ENCODE results near the gene CNTLN.
"Not testable (repeated sequence)": the region's sequence is repeated elsewhere in the genome, so short reads cannot be mapped to it uniquely, and the experiment has no call there.

CNTLN gene

GRCh38 chr9:17322882-17323864, 188.3 kb downstream of the CNTLN start:
- DNase-seq: no peak

GRCh38 chr9:17328331-17328730, 193.5 kb downstream of the CNTLN start:
- no peak for DNase-seq

GRCh38 chr9:17330097-17330496, 195.3 kb downstream of the CNTLN start:
- no peak for DNase-seq

GRCh38 chr9:17332115-17332514, 197.3 kb downstream of the CNTLN start:
- no peak for DNase-seq

- no peak for DNase-seq
Observed at GRCh38 chr9:17339156-17339555, 204.3 kb downstream of the CNTLN start.

GRCh38 chr9:17342696-17343095, 207.9 kb downstream of the CNTLN start:
- DNase-seq: no peak

- no peak for DNase-seq
Observed at GRCh38 chr9:17349831-17350230, 215.0 kb downstream of the CNTLN start.

- not testable (repeated sequence) for DNase-seq
Observed at GRCh38 chr9:17354006-17354405, 219.2 kb downstream of the CNTLN start.

GRCh38 chr9:17361378-17361777, 226.5 kb downstream of the CNTLN start:
- no peak for DNase-seq

- DNase-seq: no peak
Observed at GRCh38 chr9:17367035-17367434, 232.2 kb downstream of the CNTLN start.

GRCh38 chr9:17380126-17380861, 245.5 kb downstream of the CNTLN start:
- no peak for DNase-seq

GRCh38 chr9:17387565-17387964, 252.7 kb downstream of the CNTLN start:
- no peak for DNase-seq

GRCh38 chr9:17389026-17389425, 254.2 kb downstream of the CNTLN start:
- DNase-seq: no peak

- no peak for DNase-seq
Observed at GRCh38 chr9:17394881-17395510, 260.2 kb downstream of the CNTLN start.

- DNase-seq: not testable (repeated sequence)
Observed at GRCh38 chr9:17397166-17397728, 262.4 kb downstream of the CNTLN start.

GRCh38 chr9:17398350-17398749, 263.5 kb downstream of the CNTLN start:
- no peak for DNase-seq

GRCh38 chr9:17401858-17402257, 267.0 kb downstream of the CNTLN start:
- DNase-seq: no peak

GRCh38 chr9:17402309-17402708, 267.5 kb downstream of the CNTLN start:
- DNase-seq: no peak

GRCh38 chr9:17403539-17403938, 268.7 kb downstream of the CNTLN start:
- no peak for DNase-seq

GRCh38 chr9:17414986-17415385, 280.1 kb downstream of the CNTLN start:
- no peak for DNase-seq

- DNase-seq: no peak
Observed at GRCh38 chr9:17422994-17423680, 288.3 kb downstream of the CNTLN start.

- no peak for DNase-seq
Observed at GRCh38 chr9:17423681-17424011, 288.8 kb downstream of the CNTLN start.

- no peak for DNase-seq
Observed at GRCh38 chr9:17425384-17425783, 290.5 kb downstream of the CNTLN start.

Data from amniotic stem cell (primary cell).